ENCODE measurements around the gene IL18. TPM values are rescaled to one million over a fixed set of nuclear protein-coding genes. Genes with fewer than 3 reads are reported as not detected.
A peak's percentile ranks its signal among the peaks of the same experiment; 100 is the strongest.
"Not testable (repeated sequence)": the region's sequence is repeated elsewhere in the genome, so short reads cannot be mapped to it uniquely, and the experiment has no call there.

The IL18 gene
- polyA plus RNA-seq (ENCODE audit: insufficient read length), result 0.68 TPM

DNA sequence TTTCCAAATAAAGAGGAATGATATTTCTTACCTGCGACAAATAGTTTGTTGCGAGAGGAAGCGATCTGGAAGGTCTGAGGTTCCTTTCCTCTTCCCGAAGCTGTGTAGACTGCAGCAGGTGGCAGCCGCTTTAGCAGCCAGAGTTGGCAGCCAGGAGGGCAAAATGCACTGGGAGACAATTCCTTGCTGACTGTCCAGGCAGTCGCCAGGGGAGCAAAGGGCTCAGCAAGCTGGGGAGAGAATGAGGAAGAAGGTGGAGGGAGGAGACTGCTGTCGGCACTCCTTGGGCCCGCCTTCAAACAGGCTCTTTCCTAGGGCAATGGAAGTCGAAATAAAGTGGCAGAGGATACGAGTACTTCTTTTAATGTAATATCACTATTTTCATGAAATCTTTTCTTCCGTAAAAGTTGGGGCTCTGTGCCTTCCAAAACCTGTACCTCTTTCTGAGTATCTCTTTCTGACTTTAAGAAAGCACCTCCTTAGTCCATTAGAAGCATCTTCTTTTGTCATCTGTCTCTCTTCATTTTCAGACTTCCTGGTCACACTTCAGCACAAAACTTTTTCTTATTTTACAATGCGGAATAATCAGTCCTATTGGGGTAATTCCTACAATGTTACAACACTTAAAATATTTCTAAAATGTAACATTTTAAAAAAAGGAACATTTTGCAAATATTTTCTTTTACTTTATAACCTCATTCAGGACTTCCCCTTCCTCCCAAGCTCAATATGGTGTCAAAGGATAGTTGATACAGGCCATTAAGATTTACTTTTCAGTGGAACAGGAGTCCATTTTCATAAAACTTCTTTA lies at the start of gene IL18:
TSS of gene IL18 (minus strand) at position 220 of the 811 bp plus-strand sequence. CDS start 9,041 bp downstream, outside the sequence.
- DNase-seq, result no peak

DNA sequence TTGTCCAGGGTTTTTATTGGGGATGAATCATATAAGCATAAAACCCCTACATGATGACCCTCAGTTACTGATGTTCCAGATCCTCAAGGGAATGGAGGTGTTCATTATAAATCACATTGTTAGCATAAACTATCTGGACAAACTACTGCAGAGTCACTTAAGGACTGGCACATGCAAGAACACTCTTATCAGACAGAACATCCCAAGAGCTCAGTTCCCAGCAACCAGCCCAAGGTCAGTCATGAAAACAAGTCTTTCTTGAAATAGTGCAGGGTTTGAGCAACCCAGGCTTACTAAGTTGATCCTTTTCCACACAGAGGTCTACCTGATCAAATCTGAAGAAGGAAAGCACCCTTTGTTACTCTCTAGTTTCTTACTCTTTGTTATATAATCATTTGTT lies 48.8 kb upstream of the IL18 start:
- no peak for DNase-seq

GRCh38 chr11:112212290-112212689 lies 48.4 kb upstream of the IL18 start:
- no peak for DNase-seq

GRCh38 chr11:112211536-112211935 lies 47.6 kb upstream of the IL18 start:
- no peak for DNase-seq

- no peak for DNase-seq
Measured at GRCh38 chr11:112210890-112211289, 47.0 kb upstream of the IL18 start.

DNA sequence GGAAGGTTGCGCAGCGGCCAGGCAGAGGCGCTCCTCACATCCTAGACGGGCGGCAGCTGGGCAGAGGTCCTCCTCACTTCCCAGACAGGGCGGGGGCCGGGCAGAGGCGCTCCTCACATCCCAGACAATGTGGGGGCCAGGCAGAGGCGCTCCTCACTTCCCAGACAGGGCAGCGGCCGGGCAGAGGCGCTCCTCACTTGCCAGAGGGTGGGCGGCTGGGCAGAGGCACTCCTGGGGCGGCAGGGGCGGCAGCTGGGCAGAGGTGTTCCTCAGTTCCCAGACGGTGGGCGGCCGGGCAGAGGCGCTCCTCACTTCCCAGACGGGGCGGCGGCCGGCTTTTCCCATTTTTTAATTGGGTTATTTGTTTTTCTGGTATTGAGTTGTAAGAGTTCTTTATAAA lies 42.2 kb upstream of the IL18 start:
- DNase-seq, result no peak

DNA sequence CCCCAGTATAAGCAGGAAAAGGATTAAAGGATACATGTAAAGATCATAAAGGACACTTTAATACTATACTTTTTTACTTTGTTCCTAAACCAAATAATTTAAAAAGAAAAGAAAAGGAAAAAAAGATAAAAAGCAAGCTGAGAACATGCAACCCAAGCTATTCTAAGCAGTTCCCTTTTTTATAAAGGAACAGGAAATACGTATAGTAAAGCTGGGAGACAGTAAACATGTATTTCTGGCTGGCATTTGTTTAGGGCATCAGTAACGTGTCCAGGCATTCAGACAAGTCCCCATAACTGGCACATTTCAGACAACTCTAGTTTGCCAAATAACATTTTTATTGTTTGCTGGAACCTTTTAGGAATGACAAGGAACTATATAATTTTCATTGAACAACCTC lies 36.4 kb upstream of the IL18 start:
- no peak for DNase-seq

- not testable (repeated sequence) for DNase-seq
Measured at GRCh38 chr11:112199101-112199500, 35.2 kb upstream of the IL18 start.

DNA sequence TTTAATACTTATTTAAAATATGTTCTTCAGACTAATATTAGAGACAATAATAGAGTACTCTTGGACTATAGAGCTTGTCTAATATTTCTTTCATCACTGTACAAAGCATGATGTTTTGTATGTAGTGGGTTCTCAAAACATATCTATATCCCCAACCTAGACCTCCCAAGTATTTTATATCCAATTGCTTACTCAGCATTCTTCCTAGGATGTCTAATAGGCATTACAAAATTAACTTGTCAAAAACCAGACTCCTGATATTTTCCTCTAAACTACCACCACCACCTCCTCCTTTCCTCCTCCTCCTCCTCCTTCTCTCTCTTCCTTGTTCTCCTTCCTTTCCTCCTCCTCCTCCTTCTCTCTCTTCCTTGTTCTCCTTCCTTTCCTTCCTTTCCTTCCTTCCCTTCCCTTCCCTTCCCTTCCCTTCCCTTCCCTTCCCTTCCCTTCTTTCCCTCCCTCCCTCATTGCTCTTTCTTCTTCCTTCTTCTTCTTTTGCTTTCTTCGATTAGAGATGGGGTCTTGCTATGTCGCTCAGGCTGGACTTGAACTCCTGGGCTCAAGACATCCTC lies 32.7 kb upstream of the IL18 start:
- DNase-seq, result no peak

DNA sequence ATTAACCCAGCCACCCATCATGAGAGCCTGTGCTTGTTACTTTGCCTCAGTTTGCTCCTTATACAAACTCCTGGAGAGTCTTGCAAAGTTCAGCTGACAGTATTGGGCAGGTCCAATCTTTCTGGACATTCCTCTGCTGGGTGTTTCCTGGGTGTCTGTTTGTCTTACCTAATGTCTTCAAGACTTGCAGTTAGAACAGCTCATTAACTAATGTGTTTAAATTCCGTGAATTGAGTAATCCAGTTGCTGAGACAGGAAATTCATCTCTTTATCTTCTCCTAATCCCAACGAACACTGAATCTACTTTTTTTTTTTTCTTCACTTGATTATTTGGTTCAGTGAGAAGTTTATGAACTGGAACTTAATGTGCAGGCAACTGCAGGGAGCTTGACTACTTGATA lies 32.1 kb upstream of the IL18 start:
- DNase-seq, result no peak

- DNase-seq, result not testable (repeated sequence)
Measured at GRCh38 chr11:112195113-112195512, 31.2 kb upstream of the IL18 start.

DNA sequence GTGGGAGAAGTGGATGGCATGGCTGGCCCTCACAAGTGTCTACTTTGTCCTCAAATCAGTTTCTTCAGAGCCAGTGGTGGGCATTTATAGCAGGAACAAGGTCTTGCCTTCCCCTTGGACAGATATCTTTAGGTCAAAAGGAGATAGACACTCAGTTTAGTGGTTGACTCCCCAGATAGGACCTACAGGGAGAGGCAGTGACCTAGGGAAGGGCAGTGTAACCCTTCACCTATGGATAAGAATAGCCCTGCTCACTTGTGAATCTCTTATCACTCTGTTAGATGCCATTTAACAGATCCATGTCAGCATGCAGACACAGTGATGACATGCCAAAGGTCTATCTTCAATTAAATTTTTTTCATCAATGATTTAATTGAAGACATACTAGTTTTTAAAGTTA lies 22.4 kb upstream of the IL18 start:
- DNase-seq, result no peak

- no peak for DNase-seq
Measured at GRCh38 chr11:112185883-112186282, 22.0 kb upstream of the IL18 start.

DNA sequence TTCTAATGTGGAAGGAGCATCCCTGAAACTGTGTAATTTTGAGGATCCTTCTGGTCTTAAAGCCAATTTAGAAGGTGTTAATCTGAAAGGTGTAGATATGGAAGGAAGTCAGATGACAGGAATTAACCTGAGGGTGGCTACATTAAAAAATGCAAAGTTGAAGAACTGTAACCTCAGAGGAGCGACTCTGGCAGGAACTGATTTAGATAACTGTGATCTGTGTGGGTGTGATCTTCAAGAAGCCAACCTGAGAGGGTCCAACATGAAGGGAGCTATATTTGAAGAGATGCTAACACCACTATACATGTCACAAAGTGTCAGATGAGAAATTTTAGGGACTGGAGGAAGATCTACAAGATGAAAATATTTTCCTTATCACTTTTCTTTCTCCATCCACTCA lies 19.0 kb upstream of the IL18 start:
- DNase-seq, result no peak

DNA sequence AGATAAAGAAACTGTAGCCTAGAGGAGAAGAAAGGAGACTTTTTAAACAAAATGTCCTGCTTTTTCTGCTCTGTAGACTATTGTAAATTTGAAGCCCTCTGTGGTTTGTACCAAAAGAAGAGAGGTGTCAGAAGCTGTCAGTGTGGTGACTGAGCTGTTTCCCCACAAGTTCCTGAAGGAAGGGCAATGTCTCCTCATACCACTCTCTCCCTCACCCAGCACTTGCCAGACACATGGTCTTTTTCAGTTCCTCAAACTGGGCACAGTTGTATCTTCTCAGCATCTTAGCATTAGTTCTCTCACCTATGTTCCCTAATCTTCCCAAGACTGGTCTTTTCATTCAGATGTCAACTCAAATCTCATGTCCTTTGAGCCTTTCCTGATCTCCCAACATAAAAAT lies 15.7 kb upstream of the IL18 start:
- DNase-seq, result no peak

DNA sequence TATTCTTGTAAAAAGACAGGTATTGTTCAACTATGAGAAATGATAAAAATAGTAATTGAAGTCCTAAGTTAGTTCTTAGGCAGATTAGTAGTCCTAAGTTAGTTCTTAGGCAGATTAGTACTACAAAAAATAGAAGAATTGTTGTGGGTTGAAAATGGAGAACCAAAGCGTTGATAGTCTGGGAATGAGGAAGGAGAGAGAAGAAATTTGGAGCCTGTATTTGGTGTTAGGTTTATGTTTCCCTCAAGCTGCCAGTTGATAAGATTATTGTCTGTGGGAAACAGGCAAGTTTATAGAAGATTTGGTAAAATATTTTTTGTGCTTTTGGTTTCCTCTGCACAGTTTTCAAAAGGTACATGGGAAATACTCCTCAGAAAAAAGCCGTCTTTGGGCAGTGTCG lies 15.0 kb upstream of the IL18 start:
- no peak for DNase-seq

GRCh38 chr11:112178428-112178827 lies 14.5 kb upstream of the IL18 start:
- no peak for DNase-seq

DNA sequence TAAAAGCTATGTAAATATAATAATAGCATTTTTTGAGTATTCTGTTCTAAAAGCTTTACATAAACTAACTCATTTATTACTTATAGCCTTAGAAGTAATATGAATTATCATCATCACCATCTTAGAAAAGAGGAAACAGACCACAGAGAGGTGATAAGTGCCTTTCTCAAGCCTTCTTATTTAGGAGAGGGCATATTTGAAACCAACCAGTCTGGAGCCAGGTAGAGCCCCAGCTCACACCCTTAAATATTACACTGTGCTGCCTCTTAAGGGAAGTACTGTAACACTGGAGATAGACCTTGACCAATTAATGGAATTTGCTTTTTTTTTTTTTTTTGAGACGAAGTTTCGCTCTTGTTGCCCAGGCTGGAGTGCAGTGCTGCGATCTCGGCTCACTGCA lies 13.7 kb upstream of the IL18 start:
- DNase-seq, result no peak

- no peak for DNase-seq
Measured at GRCh38 chr11:112176077-112176476, 12.2 kb upstream of the IL18 start.

GRCh38 chr11:112175599-112175952 lies 11.7 kb upstream of the IL18 start:
- DNase-seq, result no peak

GRCh38 chr11:112174789-112175598 lies 11.1 kb upstream of the IL18 start, which contains the start of gene BCO2:
BCO2 (plus strand) TSS chr11:112175512; CDS start chr11:112175602, 90 bp downstream.
- DNase-seq, result peak; percentile 89

- no peak for DNase-seq
Measured at GRCh38 chr11:112173152-112173551, 9.3 kb upstream of the IL18 start.

DNA sequence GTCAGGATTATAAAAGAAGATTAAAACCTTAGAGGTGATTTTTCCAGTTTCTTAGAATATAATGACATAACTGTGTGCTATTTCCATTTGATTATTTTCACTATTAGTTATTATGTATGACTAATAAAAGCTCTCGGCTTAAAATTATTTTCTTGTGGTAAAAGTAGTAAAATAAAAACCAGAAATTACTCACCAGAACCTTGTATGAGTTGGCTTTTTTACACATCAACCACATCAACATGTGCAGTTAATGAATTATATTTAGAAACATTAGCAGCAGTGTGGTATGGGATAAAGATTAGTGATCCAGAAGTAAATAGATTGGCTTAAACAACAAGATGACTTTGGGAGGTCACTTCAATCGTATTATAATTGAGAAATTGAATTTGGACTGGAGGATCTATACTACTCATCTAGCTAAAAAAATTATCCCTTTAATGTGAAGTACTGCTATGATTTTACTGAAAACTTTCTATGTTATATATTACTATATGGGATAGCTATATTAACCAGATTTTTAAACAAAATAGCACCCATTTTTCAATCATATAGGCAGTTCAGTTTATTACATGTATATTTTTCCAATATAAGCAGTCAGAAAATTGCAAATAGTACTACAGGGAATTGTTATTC lies 8.6 kb upstream of the IL18 start:
- no peak for DNase-seq

Measured in hindlimb muscle (tissue), 1 donor.